Calu3 (cell line): ENCODE results near the gene FCSK. TPM values are rescaled to one million over a fixed set of nuclear protein-coding genes. Genes with fewer than 3 reads are reported as not detected.

Experiments used
- BruUV-seq: library from RNA; stranded (reverse); fragments of 400-500 nt; replicated peaks from 2 replicates; lab custom pipeline; 2021; lab: Mats Ljungman, UMichigan
- CTCF ChIA-PET: fragments of 300-600 bp; sonication (Branson Sonifier 250); formaldehyde crosslinking; loops from one replicate; lab custom pipeline; 2022; ENCODE audit warnings: antibody characterized with exemption; lab: Charles Lee
- DNase-seq: peaks from one replicate; pipeline ENCODE4 v3.0.0; 2022
- H3K27ac Mint-ChIP-seq: one replicate; pipeline ENCODE4 v1.8.0; 2022; ENCODE audit warnings: mixed read lengths; ENCODE audit not compliant: unreplicated experiment
- H3K27me3 Mint-ChIP-seq: one replicate; pipeline ENCODE4 v1.8.0; 2022; ENCODE audit warnings: mixed read lengths; ENCODE audit not compliant: unreplicated experiment
- H3K36me3 Mint-ChIP-seq: one replicate; pipeline ENCODE4 v1.8.0; 2022; ENCODE audit warnings: mild to moderate bottlenecking, moderate library complexity, mixed read lengths; ENCODE audit not compliant: insufficient read depth, unreplicated experiment
- H3K4me1 Mint-ChIP-seq: one replicate; pipeline ENCODE4 v1.8.0; 2022; ENCODE audit warnings: mild to moderate bottlenecking, low read depth, mixed read lengths; ENCODE audit not compliant: unreplicated experiment
- H3K4me3 Mint-ChIP-seq: one replicate; pipeline ENCODE4 v1.8.0; 2022; ENCODE audit warnings: mild to moderate bottlenecking, low read depth, moderate library complexity, mixed read lengths; ENCODE audit not compliant: unreplicated experiment
- H3K9me3 Mint-ChIP-seq: one replicate; pipeline ENCODE4 v1.8.0; 2022; ENCODE audit warnings: low read depth, mixed read lengths; ENCODE audit not compliant: unreplicated experiment
- intact Hi-C: fragments of 100-400 bp; cut with micrococcal nuclease; formaldehyde crosslinking; loops from one replicate; pipeline ENCODE4 v1.10.0; 2022; ENCODE audit not compliant: unreplicated experiment
- total RNA-seq: library from RNA; stranded (reverse); gene quantifications from 2 replicates; pipeline ENCODE4 v1.2.3, GENCODE V29; 2022
- TF ChIP-seq, protein P1 (sequence below): fragments of 200-600 bp; IDR thresholded peaks from one replicate; pipeline ENCODE4 v1.8.0; 2022; ENCODE audit warnings: antibody characterized with exemption; ENCODE audit not compliant: unreplicated experiment

Gene FCSK
- total RNA-seq, 1 experiment from 2014 or later: 27.6 TPM

DNA sequence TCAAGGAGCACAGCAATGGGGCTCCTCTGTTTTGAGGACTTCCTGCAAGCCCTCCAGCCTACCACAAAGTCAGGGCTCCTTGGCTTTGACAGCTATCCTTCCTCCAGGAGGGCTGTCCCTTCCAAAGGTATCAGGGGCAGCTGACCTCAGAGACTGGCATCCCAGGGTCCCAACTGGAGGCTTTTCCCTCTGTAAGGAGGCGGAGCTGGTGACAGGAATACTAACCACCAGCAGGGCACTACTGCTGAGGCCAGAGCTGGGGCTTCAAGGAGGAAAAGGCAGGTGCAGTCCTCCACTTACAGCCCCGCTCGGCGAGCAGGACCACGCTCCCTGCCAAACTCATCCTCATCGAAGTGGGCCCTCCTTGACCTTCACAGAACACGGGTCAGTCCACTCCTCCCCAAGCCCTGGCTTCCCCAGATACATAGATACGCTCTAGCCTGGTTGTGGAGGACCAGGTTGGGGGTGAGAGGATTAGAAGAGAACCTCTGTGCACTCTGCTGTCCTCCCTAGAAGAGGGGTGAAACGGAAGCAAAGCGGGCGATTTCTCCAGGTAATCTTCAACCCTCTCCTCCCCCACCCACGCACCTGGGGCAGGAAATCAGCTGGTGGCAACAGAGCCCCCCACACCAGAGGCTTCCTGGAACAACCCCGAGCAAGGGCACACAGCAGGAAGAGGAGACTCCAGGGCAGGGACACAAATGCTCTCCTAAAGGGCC lies 36.0 kb upstream of the FCSK start:
- intact Hi-C loops: no loop called here
- no peaks in the 10 kb centered on the region for H3K27me3 Mint-ChIP-seq
- no TSS peak for BruUV-seq
- peaks cover 9% of the 10 kb centered on the region for H3K4me1 Mint-ChIP-seq
- no peaks in the 10 kb centered on the region for H3K9me3 Mint-ChIP-seq
- no peak for DNase-seq
- no peak overlapping the region for H3K27ac Mint-ChIP-seq
- CTCF ChIA-PET: no interaction called here
- no peak overlapping the region for H3K4me3 Mint-ChIP-seq
- TF ChIP-seq, protein P1, sequence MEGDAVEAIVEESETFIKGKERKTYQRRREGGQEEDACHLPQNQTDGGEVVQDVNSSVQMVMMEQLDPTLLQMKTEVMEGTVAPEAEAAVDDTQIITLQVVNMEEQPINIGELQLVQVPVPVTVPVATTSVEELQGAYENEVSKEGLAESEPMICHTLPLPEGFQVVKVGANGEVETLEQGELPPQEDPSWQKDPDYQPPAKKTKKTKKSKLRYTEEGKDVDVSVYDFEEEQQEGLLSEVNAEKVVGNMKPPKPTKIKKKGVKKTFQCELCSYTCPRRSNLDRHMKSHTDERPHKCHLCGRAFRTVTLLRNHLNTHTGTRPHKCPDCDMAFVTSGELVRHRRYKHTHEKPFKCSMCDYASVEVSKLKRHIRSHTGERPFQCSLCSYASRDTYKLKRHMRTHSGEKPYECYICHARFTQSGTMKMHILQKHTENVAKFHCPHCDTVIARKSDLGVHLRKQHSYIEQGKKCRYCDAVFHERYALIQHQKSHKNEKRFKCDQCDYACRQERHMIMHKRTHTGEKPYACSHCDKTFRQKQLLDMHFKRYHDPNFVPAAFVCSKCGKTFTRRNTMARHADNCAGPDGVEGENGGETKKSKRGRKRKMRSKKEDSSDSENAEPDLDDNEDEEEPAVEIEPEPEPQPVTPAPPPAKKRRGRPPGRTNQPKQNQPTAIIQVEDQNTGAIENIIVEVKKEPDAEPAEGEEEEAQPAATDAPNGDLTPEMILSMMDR: no peak
- no peaks in the 10 kb centered on the region for H3K36me3 Mint-ChIP-seq

DNA sequence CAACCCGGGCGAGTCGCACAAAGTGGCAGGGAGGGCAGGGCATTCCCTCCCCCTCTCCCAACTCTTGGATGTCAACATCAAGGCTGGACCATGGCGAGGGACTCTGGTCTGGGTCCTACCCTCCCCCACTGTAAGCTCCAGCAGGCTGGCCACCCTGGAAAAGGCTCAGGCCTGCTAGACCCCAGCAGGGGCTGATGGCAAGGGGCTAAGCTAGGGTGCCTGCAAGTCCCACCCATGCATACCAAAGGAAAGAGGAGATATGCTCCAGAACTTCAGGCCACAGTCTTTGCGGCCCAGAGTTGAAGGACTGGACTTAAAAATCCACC lies 35.4 kb upstream of the FCSK start:
- DNase-seq: no peak
- CTCF ChIA-PET: no interaction called here
- H3K4me3 Mint-ChIP-seq: no peak overlapping the region
- no TSS peak for BruUV-seq
- no peak overlapping the region for H3K27ac Mint-ChIP-seq
- H3K27me3 Mint-ChIP-seq: no peaks in the 10 kb centered on the region
- H3K9me3 Mint-ChIP-seq: no peaks in the 10 kb centered on the region
- H3K36me3 Mint-ChIP-seq: no peaks in the 10 kb centered on the region
- TF ChIP-seq, protein P1: no peak
- intact Hi-C loops: no loop called here
- peaks cover 9% of the 10 kb centered on the region for H3K4me1 Mint-ChIP-seq

DNA sequence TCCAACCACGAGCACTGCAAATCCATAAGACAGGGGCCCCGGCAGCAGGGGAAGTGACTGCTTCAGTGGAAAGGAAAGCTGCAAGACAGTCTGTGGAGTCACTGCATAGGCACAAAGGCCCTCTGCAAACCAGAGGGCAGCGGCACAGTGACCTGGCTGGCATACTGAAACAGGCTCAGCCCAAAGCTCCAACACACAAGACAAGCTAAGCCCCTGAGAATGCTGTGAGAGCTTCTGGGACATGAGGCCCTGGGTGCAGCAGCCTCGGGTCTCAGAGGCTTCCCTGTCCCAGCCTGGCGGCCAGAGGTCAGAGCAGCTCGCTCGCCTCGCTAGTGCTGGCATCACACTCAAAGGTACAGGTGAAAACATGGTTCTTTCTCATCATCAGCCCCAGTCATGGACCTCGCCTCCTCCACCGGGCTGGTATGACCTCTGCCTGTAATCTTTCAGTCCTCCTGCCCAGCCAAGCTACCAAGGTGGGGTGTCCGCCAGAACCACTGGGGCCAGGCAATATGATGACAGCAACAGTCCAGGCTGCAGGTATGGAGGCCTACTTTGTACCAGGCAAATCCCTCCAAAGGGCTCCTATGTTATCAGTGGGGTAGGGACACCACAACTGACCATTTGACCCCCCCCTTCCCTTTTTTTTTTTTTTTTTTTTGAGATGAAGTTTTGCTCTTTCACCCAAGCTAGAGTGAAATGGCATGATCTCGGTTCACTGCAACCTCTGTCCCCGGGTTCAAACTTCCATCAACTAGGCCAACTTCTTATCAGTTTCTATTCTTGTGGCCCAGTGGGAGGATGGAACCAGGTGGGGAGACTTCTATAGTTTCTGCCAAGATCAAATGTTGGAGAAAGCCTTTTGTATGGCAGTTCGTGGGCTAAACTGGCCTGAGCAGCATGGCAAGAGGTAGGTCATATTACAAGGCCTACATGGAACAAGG lies 34.7 kb upstream of the FCSK start:
- intact Hi-C loops: no loop called here
- DNase-seq: no peak
- TF ChIP-seq, protein P1: no peak
- Mint-ChIP-seq H3K4me1 (peaks cover 9% of the 10 kb centered on the region), H3K4me3 (no peak overlapping the region), H3K27me3 (no peaks in the 10 kb centered on the region), H3K27ac (no peak overlapping the region), H3K36me3 (no peaks in the 10 kb centered on the region), H3K9me3 (no peaks in the 10 kb centered on the region)
- BruUV-seq: no TSS peak
- CTCF ChIA-PET: no interaction called here

DNA sequence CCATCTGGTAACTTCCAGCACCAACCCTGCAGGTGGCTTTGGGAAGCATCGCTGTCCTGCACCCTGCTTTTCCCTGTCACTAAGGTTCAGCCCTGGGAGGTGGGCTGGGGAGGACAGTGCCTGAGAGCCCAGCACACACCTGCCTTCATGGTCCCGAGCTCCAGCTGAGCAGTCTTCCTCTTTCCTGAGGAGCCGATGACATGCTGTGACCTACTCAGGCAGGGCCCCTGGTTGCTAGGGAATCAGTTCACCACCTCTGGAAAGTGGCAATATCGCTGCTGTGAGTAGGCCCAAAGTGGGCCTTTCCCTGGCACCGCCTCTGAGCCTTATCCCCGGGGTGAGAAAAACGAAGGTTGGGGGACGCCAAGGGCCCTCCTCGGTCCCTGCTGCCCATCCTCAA lies 33.4 kb upstream of the FCSK start:
- CTCF ChIA-PET: interaction anchor here (0.6 to 1.2 kb wide), 2 partner anchors 12 to 33 kb away, joined by 3 read pairs; partner anchors contain the start of gene FCSK
- Mint-ChIP-seq H3K4me1 (peaks cover 9% of the 10 kb centered on the region), H3K9me3 (no peaks in the 10 kb centered on the region), H3K27me3 (no peaks in the 10 kb centered on the region), H3K4me3 (no peak overlapping the region), H3K27ac (no peak overlapping the region), H3K36me3 (no peaks in the 10 kb centered on the region)
- TF ChIP-seq, protein P1: no peak
- intact Hi-C loops: no loop called here
- no TSS peak for BruUV-seq
- DNase-seq: no peak
